Tibial artery (tissue), 4 donors: ENCODE results near the gene CXCL14.

Experiments
- DNase-seq, 2 donors: peaks; one replicate each; pipeline ENCODE4 v3.0.0-alpha.2; 2019
- H3K27ac ChIP-seq, 2 donors: fragments of 200-600 bp; sonication (generic) in 1 of 2; 1 replicate in 1 of 2; 2 replicates in 1 of 2; pipeline ENCODE4 v1.5.1; 2018 to 2019; ENCODE audit warnings: mild to moderate bottlenecking in 1 of 2
- H3K27me3 ChIP-seq, 2 donors: fragments of 200-600 bp; sonication (generic) in 1 of 2; one replicate each; pipeline versions ENCODE4 v1.5.1 to v1.6.0; 2016 to 2019
- H3K36me3 ChIP-seq, 3 donors: fragments of 200-600 bp; sonication (generic) in 2 of 3; one replicate each; pipeline ENCODE4 v1.5.1; 2016 to 2019; ENCODE audit warnings: mild to moderate bottlenecking in 2 of 3
- H3K4me1 ChIP-seq, 4 donors: fragments of 200-600 bp; sonication (generic) in 2 of 4; 1 replicate in 3 of 4; 2 replicates in 1 of 4; pipeline ENCODE4 v1.5.1; 2016 to 2019
- H3K4me3 ChIP-seq, 2 donors: fragments of 200-600 bp; sonication (generic) in 1 of 2; 1 replicate in 1 of 2; 2 replicates in 1 of 2; pipeline ENCODE4 v1.5.1; 2018 to 2019; ENCODE audit warnings: mild to moderate bottlenecking in 2 of 2
- H3K9me3 ChIP-seq, 3 donors: fragments of 200-600 bp; sonication (generic) in 1 of 3; one replicate each; pipeline ENCODE4 v1.5.1; 2016 to 2019
- intact Hi-C: fragments of 100-400 bp; cut with DNase I; formaldehyde crosslinking; loops from one replicate; pipeline ENCODE4 v1.15.0; 2023; ENCODE audit warnings: low total_unique reads
- TF ChIP-seq, protein P1 (sequence below), 2 experiments: fragments of 200-600 bp in 1 of 2; fragments of 450-650 bp in 1 of 2; IDR thresholded peaks; one replicate each; pipeline ENCODE4 v1.5.1; 2017 to 2019; ENCODE audit warnings: antibody characterized with exemption in 2 of 2, mild to moderate bottlenecking in 1 of 2, moderate library complexity in 1 of 2

The CXCL14 gene

DNA sequence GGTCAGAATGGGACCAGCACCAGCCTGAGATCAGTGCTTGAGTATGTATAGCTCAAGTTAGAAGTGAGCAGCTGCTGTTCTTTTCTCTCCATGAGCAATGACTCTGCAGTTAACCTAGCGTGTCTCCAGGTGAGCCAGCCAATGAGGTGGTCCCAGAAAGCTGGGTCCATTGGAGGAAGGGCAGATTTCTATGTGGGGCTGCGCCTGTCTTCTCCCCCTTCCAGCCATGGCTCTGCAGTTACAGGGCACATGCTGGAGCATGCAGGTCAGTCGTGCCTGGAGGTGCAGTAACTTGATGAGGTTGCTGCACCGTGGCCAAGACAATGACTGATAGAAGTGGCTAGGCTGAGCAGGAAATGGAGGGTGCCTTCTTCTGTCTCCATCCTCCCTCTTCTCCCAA, 29.6 kb upstream of the CXCL14 start:
- TF ChIP-seq, protein P1, sequence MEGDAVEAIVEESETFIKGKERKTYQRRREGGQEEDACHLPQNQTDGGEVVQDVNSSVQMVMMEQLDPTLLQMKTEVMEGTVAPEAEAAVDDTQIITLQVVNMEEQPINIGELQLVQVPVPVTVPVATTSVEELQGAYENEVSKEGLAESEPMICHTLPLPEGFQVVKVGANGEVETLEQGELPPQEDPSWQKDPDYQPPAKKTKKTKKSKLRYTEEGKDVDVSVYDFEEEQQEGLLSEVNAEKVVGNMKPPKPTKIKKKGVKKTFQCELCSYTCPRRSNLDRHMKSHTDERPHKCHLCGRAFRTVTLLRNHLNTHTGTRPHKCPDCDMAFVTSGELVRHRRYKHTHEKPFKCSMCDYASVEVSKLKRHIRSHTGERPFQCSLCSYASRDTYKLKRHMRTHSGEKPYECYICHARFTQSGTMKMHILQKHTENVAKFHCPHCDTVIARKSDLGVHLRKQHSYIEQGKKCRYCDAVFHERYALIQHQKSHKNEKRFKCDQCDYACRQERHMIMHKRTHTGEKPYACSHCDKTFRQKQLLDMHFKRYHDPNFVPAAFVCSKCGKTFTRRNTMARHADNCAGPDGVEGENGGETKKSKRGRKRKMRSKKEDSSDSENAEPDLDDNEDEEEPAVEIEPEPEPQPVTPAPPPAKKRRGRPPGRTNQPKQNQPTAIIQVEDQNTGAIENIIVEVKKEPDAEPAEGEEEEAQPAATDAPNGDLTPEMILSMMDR (IDR thresholded peaks at IDR 0.05), result no peak
- Histone ChIP-seq H3K9me3 (no peaks in the 10 kb centered on the region), H3K36me3 (no peaks in the 10 kb centered on the region), H3K27ac (no peak overlapping the region), H3K4me1 (no peaks in the 10 kb centered on the region), H3K27me3 (no peaks in the 10 kb centered on the region), H3K4me3 (no peak overlapping the region)
- DNase-seq, result no peak
- intact Hi-C loops, result no loop called here

DNA sequence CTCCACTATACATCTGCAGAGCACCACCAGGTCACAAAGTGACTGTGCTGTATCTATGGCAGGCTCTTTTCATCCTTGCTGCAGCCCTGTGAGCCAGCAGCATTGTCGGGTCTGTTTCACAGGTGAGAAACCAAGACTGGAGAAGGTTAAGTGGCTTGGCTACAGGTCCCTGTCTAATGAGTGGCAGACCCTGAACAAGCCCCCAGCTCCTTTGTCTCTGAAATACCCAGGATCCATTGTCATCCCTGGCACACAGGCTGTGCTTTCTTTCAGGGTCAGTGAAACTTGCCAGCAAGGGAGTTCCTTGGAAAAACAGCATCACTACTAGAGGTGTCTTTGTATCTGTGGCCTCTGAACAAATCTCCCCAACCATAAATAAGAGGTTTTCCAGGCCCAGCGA, 27.6 kb upstream of the CXCL14 start:
- H3K27me3 ChIP-seq, result no peaks in the 10 kb centered on the region
- no peak for DNase-seq
- TF ChIP-seq, protein P1 (IDR thresholded peaks at IDR 0.05), result no peak
- no peaks in the 10 kb centered on the region for H3K9me3 ChIP-seq
- H3K4me1 ChIP-seq, result no peaks in the 10 kb centered on the region
- H3K36me3 ChIP-seq, result no peaks in the 10 kb centered on the region
- intact Hi-C loops, result no loop called here
- H3K4me3 ChIP-seq, result no peak overlapping the region
- no peak overlapping the region for H3K27ac ChIP-seq

DNA sequence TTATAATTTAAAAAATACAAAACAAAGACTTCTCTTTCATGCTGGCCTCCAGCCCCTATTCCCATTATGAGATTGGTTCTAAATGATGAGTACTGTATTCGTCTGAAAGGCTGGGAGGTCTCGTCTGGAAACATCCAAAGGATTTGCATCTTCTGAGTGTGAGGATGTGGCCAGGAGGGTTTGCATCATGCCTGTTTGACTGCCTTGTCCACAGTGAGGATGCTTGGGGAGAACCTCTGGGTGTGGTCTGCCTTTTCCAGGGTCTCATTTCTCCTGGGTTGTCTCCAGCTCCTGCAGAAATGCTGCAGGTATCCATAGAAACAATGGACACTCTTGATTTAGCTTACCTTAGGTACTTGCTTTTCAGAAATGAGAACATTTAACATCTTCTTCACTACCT, 26.4 kb upstream of the CXCL14 start:
- H3K36me3 ChIP-seq, result no peaks in the 10 kb centered on the region
- no peaks in the 10 kb centered on the region for H3K9me3 ChIP-seq
- no peak overlapping the region for H3K27ac ChIP-seq
- TF ChIP-seq, protein P1 (IDR thresholded peaks at IDR 0.05), result no peak
- no peak for DNase-seq
- H3K4me1 ChIP-seq, result no peaks in the 10 kb centered on the region
- H3K27me3 ChIP-seq, result no peaks in the 10 kb centered on the region
- H3K4me3 ChIP-seq, result no peak overlapping the region
- intact Hi-C loops, result no loop called here

DNA sequence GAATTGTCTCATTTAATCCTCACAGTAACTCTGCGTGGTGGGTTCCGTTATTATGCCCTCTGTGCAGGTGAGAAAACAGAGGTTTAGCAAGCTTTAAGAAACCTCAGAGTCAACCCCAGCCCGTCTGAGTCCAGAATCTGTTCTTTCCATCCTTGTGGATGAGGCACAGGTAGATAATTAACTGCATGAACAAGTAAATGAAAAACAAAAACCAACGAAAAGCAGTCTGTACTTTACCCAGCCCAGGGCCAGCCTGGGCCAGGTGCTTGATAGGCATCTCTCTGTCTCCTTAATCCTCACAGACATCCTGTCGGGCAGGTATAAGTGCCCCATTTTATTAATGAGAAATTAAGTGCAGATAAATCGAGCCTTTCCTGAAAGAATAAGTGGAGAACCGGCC, 25.3 kb upstream of the CXCL14 start:
- no peaks in the 10 kb centered on the region for H3K9me3 ChIP-seq
- H3K4me1 ChIP-seq, result no peaks in the 10 kb centered on the region
- H3K4me3 ChIP-seq, result no peak overlapping the region
- intact Hi-C loops, result no loop called here
- no peaks in the 10 kb centered on the region for H3K27me3 ChIP-seq
- TF ChIP-seq, protein P1 (IDR thresholded peaks at IDR 0.05), result no peak
- H3K27ac ChIP-seq, result no peak overlapping the region
- no peak for DNase-seq
- no peaks in the 10 kb centered on the region for H3K36me3 ChIP-seq

DNA sequence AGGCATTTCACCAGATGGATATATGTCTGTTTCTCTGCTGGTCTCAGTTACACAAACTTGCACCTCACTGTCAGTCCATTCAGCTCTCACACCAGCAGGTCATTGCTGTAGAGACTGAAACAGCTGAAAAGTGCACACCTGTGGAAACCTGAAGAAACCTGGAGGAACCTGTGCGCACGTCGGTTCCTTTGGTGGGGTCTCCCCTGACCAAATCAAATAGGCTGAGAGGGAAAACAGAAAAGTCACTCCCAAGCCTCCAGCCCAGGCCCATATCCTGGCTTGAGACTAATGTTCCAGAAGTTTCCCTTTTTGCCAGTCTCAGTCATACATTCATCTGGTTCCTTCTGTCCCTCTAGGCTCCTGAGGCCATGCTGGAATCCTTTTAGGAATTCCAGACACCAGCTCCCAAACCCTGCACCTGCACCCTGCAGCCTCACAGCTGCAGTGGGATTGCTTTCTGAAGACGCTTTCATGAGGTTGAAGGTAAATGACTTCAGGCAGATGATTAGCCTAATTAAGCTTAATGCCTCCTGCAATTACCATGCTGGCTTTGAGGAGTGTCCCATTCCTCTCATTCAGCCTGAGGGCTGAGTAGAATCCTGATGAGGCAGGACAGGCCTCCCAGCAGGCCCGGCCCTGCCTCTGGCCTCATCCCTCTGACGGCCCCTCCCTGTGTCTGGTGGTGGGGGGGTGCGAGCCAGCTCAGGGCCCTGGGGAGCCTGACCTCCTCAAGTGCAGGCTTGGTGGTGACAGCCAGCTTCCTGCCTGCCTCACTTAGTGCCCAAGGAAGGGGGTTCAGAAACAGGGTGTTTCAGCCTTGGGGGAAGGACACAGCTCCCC, 24.3 kb upstream of the CXCL14 start:
- Histone ChIP-seq H3K4me1 (no peaks in the 10 kb centered on the region), H3K27ac (no peak overlapping the region), H3K27me3 (no peaks in the 10 kb centered on the region), H3K36me3 (no peaks in the 10 kb centered on the region), H3K9me3 (no peaks in the 10 kb centered on the region), H3K4me3 (no peak overlapping the region)
- intact Hi-C loops, result no loop called here
- DNase-seq, result no peak
- TF ChIP-seq, protein P1 (IDR thresholded peaks at IDR 0.05), result no peak
